Measurements from ENCODE around the gene EID2B. TPM values are rescaled to one million over a fixed set of nuclear protein-coding genes. Genes with fewer than 3 reads are reported as not detected.

EID2B gene
- total RNA-seq, 1 experiment from 2014 or later: 2.3 TPM

GRCh38 chr19:39497996-39498797, 34.5 kb downstream of the EID2B start:
- no peak overlapping the region for H2AFZ ChIP-seq
- no peaks in the 10 kb centered on the region for H3K36me3 ChIP-seq (ENCODE audit: low read depth)
- no peaks in the 10 kb centered on the region for H3K79me2 ChIP-seq (ENCODE audit: low read depth)
- H4K20me1 ChIP-seq (ENCODE audit: insufficient read depth): no peaks in the 10 kb centered on the region
- TF ChIP-seq EZH2 (IDR thresholded peaks at IDR 0.05; ENCODE audit: low read depth): no peak
- TF ChIP-seq, protein P1, sequence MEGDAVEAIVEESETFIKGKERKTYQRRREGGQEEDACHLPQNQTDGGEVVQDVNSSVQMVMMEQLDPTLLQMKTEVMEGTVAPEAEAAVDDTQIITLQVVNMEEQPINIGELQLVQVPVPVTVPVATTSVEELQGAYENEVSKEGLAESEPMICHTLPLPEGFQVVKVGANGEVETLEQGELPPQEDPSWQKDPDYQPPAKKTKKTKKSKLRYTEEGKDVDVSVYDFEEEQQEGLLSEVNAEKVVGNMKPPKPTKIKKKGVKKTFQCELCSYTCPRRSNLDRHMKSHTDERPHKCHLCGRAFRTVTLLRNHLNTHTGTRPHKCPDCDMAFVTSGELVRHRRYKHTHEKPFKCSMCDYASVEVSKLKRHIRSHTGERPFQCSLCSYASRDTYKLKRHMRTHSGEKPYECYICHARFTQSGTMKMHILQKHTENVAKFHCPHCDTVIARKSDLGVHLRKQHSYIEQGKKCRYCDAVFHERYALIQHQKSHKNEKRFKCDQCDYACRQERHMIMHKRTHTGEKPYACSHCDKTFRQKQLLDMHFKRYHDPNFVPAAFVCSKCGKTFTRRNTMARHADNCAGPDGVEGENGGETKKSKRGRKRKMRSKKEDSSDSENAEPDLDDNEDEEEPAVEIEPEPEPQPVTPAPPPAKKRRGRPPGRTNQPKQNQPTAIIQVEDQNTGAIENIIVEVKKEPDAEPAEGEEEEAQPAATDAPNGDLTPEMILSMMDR (conservative IDR thresholded peaks at IDR 0.05): no peak
- peaks cover 9% of the 10 kb centered on the region; the same call in 1 of the 2 replicates for H3F3A ChIP-seq (ENCODE audit: insufficient read depth, low read depth)
- POLR2A ChIA-PET (ENCODE audit: unreplicated experiment): interaction anchor here (0.7 kb wide), 1 partner anchor 336 kb away, joined by 4 read pairs; no protein-coding TSS in a partner anchor
- H3K4me1 ChIP-seq (replicated peaks; ENCODE audit: insufficient read depth): peaks cover 1% of the 10 kb centered on the region; the same call in 1 of the 2 replicates
- peaks cover 37% of the 10 kb centered on the region for H3K27me3 ChIP-seq (ENCODE audit: insufficient read depth, low read depth)
- peak in 1 of 2 experiments; percentile 44 for DNase-seq
- no peaks in the 10 kb centered on the region for H3K9me2 ChIP-seq (ENCODE audit: insufficient read depth)
- intact Hi-C loops (cut with micrococcal nuclease; ENCODE audit: unreplicated experiment): loop anchor here (2.0 kb wide), 1 partner anchor 33 kb away; no protein-coding TSS in a partner anchor
- no TSS peak for BruUV-seq (replicated peaks)
- CTCF ChIA-PET: interaction anchor here (0.6 kb wide), 1 partner anchor 20 kb away, joined by 4 read pairs; no protein-coding TSS in a partner anchor
- peak overlapping the region; percentile 40 for H3K4me2 ChIP-seq
- no peaks in the 10 kb centered on the region for H3K9me3 ChIP-seq (ENCODE audit: insufficient read depth, low read depth)
- H3K4me3 ChIP-seq: no peak overlapping the region
- H3K27ac ChIP-seq: no peak overlapping the region

GRCh38 chr19:39497701-39497995, 35.0 kb downstream of the EID2B start:
- ChIA-PET POLR2A (ENCODE audit: unreplicated experiment) (interaction anchor here (0.7 kb wide), 1 partner anchor 337 kb away, joined by 4 read pairs; no protein-coding TSS in a partner anchor), CTCF (no interaction called here)
- no peak for DNase-seq
- no peaks in the 10 kb centered on the region for H3K9me2 ChIP-seq (ENCODE audit: insufficient read depth)
- no peak overlapping the region for H2AFZ ChIP-seq
- H3F3A ChIP-seq (ENCODE audit: insufficient read depth, low read depth): peaks cover 9% of the 10 kb centered on the region; the same call in 1 of the 2 replicates
- intact Hi-C loops (cut with micrococcal nuclease; ENCODE audit: unreplicated experiment): no loop called here
- H3K4me2 ChIP-seq: peak overlapping the region; percentile 40; the same call in 1 of the 2 replicates
- no peak overlapping the region for H3K4me3 ChIP-seq
- no TSS peak for BruUV-seq (replicated peaks)
- TF ChIP-seq, protein P1 (conservative IDR thresholded peaks at IDR 0.05): no peak
- TF ChIP-seq EZH2 (IDR thresholded peaks at IDR 0.05; ENCODE audit: low read depth): no peak
- peaks cover 37% of the 10 kb centered on the region for H3K27me3 ChIP-seq (ENCODE audit: insufficient read depth, low read depth)
- H4K20me1 ChIP-seq (ENCODE audit: insufficient read depth): no peaks in the 10 kb centered on the region
- H3K36me3 ChIP-seq (ENCODE audit: low read depth): no peaks in the 10 kb centered on the region
- H3K79me2 ChIP-seq (ENCODE audit: low read depth): no peaks in the 10 kb centered on the region
- peaks cover 5% of the 10 kb centered on the region; the same call in 1 of the 2 replicates for H3K4me1 ChIP-seq (replicated peaks; ENCODE audit: insufficient read depth)
- H3K9me3 ChIP-seq (ENCODE audit: insufficient read depth, low read depth): no peaks in the 10 kb centered on the region
- H3K27ac ChIP-seq: no peak overlapping the region

GRCh38 chr19:39496063-39496462, 36.6 kb downstream of the EID2B start:
- H3K4me1 ChIP-seq (replicated peaks; ENCODE audit: insufficient read depth): peaks cover 5% of the 10 kb centered on the region; the same call in 1 of the 2 replicates
- H4K20me1 ChIP-seq (ENCODE audit: insufficient read depth): no peaks in the 10 kb centered on the region
- H3K27ac ChIP-seq: no peak overlapping the region
- H3K4me3 ChIP-seq: no peak overlapping the region
- no peak for DNase-seq
- H3K9me3 ChIP-seq (ENCODE audit: insufficient read depth, low read depth): no peaks in the 10 kb centered on the region
- POLR2A ChIA-PET (ENCODE audit: unreplicated experiment): no interaction called here
- H3K4me2 ChIP-seq: no peak overlapping the region
- peaks cover 16% of the 10 kb centered on the region; the same call in 1 of the 2 replicates for H3F3A ChIP-seq (ENCODE audit: insufficient read depth, low read depth)
- H2AFZ ChIP-seq: no peak overlapping the region
- peaks cover 36% of the 10 kb centered on the region for H3K27me3 ChIP-seq (ENCODE audit: insufficient read depth, low read depth)
- H3K9me2 ChIP-seq (ENCODE audit: insufficient read depth): no peaks in the 10 kb centered on the region
- TF ChIP-seq, protein P1 (conservative IDR thresholded peaks at IDR 0.05): no peak
- TF ChIP-seq EZH2 (IDR thresholded peaks at IDR 0.05; ENCODE audit: low read depth): no peak
- BruUV-seq (replicated peaks): no TSS peak
- CTCF ChIA-PET: interaction anchor here (0.6 kb wide), 1 partner anchor 876 kb away, joined by 3 read pairs; no protein-coding TSS in a partner anchor
- intact Hi-C loops (cut with micrococcal nuclease; ENCODE audit: unreplicated experiment): no loop called here
- no peaks in the 10 kb centered on the region for H3K79me2 ChIP-seq (ENCODE audit: low read depth)
- H3K36me3 ChIP-seq (ENCODE audit: low read depth): no peaks in the 10 kb centered on the region
